ENCODE results near the gene PANX1.

PANX1 gene

DNA sequence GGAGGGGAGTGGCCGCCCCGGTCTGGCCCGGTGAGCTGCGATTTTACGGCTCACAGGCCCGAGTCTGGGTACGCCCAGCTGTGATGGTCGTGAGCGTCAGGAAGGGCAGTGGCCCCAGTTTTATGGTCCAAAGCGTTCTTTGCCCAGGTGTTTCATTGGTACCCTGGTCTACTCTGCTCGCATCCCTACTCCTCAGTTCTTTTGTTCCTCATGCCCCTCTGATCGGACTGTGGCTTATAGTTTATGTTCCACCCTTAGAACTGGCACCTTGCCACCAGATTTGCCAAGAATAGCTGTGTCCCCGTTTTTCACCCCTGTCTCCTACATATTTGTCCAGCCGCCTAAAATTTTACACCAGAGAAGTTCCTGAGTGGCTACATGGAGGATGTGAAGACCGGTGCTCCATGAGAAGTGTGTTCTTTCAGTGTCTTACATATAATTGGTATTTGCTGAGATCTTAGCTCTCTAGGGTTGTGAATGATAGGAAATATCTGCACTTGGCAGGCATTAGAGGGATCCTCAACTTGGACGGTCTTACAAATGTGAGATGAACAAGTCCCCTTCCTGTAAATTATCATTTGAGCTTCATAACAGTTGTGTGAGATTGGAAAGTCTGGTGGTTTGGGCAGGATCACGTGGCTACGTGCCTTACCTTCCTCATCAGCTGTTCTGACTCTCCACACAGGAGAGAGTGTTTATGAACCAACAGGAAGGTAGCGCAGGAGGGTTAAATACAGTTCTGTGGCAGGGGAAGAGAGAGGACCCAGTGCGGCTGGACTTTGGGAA, 1.1 kb downstream of the PANX1 start:
- no peak for TF ChIP-seq EZH2phosphoT487 (conservative IDR thresholded peaks at IDR 0.05; ENCODE audit: low read length)
- TF ChIP-seq, protein P1, sequence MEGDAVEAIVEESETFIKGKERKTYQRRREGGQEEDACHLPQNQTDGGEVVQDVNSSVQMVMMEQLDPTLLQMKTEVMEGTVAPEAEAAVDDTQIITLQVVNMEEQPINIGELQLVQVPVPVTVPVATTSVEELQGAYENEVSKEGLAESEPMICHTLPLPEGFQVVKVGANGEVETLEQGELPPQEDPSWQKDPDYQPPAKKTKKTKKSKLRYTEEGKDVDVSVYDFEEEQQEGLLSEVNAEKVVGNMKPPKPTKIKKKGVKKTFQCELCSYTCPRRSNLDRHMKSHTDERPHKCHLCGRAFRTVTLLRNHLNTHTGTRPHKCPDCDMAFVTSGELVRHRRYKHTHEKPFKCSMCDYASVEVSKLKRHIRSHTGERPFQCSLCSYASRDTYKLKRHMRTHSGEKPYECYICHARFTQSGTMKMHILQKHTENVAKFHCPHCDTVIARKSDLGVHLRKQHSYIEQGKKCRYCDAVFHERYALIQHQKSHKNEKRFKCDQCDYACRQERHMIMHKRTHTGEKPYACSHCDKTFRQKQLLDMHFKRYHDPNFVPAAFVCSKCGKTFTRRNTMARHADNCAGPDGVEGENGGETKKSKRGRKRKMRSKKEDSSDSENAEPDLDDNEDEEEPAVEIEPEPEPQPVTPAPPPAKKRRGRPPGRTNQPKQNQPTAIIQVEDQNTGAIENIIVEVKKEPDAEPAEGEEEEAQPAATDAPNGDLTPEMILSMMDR (IDR thresholded peaks at IDR 0.05; ENCODE audit: insufficient read depth, low read length, poor library complexity, severe bottlenecking): no peak
- H2AFZ ChIP-seq (ENCODE audit: low read depth, low read length, severe bottlenecking): peak overlapping the region; percentile 98

DNA sequence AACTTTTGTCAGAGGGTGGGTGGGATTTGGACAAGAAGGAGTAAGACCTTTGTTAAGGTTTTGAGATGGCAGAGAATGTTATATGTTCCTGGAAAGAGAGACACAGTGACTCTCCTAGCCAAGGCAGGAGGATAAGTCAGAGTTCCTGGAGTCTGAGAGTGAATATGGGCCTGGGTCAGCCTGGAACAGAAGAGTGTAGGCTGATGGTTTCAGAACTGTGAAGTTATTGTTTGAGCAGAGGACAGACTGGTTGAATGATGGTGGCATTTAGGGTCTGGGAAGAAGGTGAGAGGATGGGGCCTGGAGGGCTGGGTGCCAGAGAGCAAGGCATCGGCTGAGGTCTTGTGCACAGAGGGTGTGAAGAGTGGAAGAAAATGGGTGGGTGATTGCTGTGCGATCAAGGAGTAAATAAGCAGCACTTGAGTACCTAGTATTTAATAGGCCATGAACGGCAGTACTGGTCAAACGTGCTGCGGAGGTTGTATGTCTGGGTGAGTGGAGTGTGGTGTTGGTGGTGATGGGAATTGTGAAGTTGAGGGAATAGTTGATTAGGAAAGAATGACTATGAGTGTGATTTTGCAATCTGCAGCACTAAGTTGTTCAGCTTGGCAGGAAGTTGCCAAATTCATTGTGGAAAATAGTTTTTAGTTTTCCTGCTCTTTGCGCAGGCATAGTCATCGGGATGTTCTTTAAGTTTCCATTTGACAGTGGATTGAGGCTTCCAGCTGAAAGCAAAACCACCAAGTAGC, 1.8 kb downstream of the PANX1 start:
- Histone ChIP-seq H3K27me3 (ENCODE audit: low read length) (no peaks in the 10 kb centered on the region), H2AFZ (ENCODE audit: low read depth, low read length, severe bottlenecking) (no peak overlapping the region), H3K4me3 (ENCODE audit: insufficient read depth, low read length, poor library complexity, severe bottlenecking) (no peak overlapping the region), H3K36me3 (ENCODE audit: low read length) (no peaks in the 10 kb centered on the region), H3F3A (ENCODE audit: insufficient read depth) (no peaks in the 10 kb centered on the region), H3K79me2 (ENCODE audit: insufficient read depth, low read length) (peaks cover 49% of the 10 kb centered on the region), H3K27ac (ENCODE audit: low read depth, low read length) (no peak overlapping the region), H4K20me1 (ENCODE audit: low read depth, low read length) (peaks cover 2% of the 10 kb centered on the region; the same call in 1 of the 2 replicates), H3K4me2 (ENCODE audit: low read depth, low read length, poor library complexity, severe bottlenecking) (peak overlapping the region; percentile 90), H3K9ac (ENCODE audit: low read length) (no peak overlapping the region), H3K9me3 (ENCODE audit: insufficient read depth, low read length) (no peaks in the 10 kb centered on the region), H3K9me2 (replicated peaks; ENCODE audit: insufficient read depth, low read length) (no peaks in the 10 kb centered on the region)
- TF ChIP-seq, protein P1 (IDR thresholded peaks at IDR 0.05; ENCODE audit: insufficient read depth, low read length, poor library complexity, severe bottlenecking): no peak
- TF ChIP-seq EZH2phosphoT487 (conservative IDR thresholded peaks at IDR 0.05; ENCODE audit: low read length): no peak

More for the DNA sequence above, 1.1 kb downstream of the PANX1 start:
- Histone ChIP-seq H3K4me3 (ENCODE audit: insufficient read depth, low read length, poor library complexity, severe bottlenecking) (peak overlapping the region; percentile 79), H3K27ac (ENCODE audit: low read depth, low read length) (no peak overlapping the region), H3K9ac (ENCODE audit: low read length) (peak overlapping the region; percentile 83), H3K36me3 (ENCODE audit: low read length) (no peaks in the 10 kb centered on the region), H3K27me3 (ENCODE audit: low read length) (no peaks in the 10 kb centered on the region), H3K9me2 (replicated peaks; ENCODE audit: insufficient read depth, low read length) (no peaks in the 10 kb centered on the region), H3K4me2 (ENCODE audit: low read depth, low read length, poor library complexity, severe bottlenecking) (peak overlapping the region; percentile 90), H4K20me1 (ENCODE audit: low read depth, low read length) (no peaks in the 10 kb centered on the region; the same call in 1 of the 2 replicates), H3K9me3 (ENCODE audit: insufficient read depth, low read length) (no peaks in the 10 kb centered on the region), H3F3A (ENCODE audit: insufficient read depth) (no peaks in the 10 kb centered on the region), H3K79me2 (ENCODE audit: insufficient read depth, low read length) (peaks cover 46% of the 10 kb centered on the region)

DNA sequence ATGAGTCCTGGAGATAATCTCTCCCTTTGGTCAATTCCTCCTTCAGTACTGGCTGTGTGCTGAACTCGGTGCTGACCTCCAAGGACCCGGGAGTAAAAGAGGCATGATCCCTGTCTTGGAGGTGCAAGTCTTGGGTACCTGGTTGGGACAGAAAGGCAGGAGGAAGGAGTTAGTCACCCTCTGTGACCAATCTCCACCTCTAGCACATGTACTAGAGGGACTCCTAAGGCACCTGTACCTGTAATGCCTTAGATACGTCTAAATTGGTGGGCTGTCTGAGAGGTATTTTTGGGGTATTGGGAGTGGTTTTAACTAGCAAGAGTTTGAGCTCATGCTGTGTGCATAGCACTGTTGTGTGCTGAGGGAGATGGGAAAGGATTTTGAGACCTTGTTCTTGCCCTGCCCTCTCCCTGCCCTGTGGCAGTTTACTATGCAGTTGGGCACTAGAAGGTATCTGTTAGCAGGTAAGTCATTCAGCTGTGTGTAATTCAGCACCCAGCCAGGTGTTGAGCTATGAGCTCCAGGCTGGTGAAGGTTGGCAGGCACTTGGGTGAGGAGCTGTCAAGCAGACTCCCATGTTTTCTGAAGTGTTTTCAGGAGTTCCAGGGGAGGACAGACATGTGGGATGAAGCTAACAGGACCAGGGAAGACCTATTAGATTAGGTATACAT, 2.5 kb downstream of the PANX1 start:
- H3K9ac ChIP-seq (ENCODE audit: low read length): no peak overlapping the region
- H2AFZ ChIP-seq (ENCODE audit: low read depth, low read length, severe bottlenecking): no peak overlapping the region
- no peaks in the 10 kb centered on the region for H3F3A ChIP-seq (ENCODE audit: insufficient read depth)

More for the DNA sequence above, 2.5 kb downstream of the PANX1 start:
- no peaks in the 10 kb centered on the region for H3K9me2 ChIP-seq (replicated peaks; ENCODE audit: insufficient read depth, low read length)
- peaks cover 52% of the 10 kb centered on the region for H3K79me2 ChIP-seq (ENCODE audit: insufficient read depth, low read length)
- H3K27me3 ChIP-seq (ENCODE audit: low read length): no peaks in the 10 kb centered on the region
- no peak overlapping the region for H3K4me3 ChIP-seq (ENCODE audit: insufficient read depth, low read length, poor library complexity, severe bottlenecking)
- no peak overlapping the region for H3K4me2 ChIP-seq (ENCODE audit: low read depth, low read length, poor library complexity, severe bottlenecking)
- TF ChIP-seq EZH2phosphoT487 (conservative IDR thresholded peaks at IDR 0.05; ENCODE audit: low read length): no peak
- TF ChIP-seq, protein P1 (IDR thresholded peaks at IDR 0.05; ENCODE audit: insufficient read depth, low read length, poor library complexity, severe bottlenecking): no peak
- no peaks in the 10 kb centered on the region for H3K36me3 ChIP-seq (ENCODE audit: low read length)
- H3K9me3 ChIP-seq (ENCODE audit: insufficient read depth, low read length): no peaks in the 10 kb centered on the region
- H4K20me1 ChIP-seq (ENCODE audit: low read depth, low read length): peaks cover 5% of the 10 kb centered on the region; the same call in 1 of the 2 replicates
- H3K27ac ChIP-seq (ENCODE audit: low read depth, low read length): no peak overlapping the region

Measured in SU-DHL-6 (cell line).